OCI-LY7 (cell line): ENCODE results near the gene ITM2B.

ENCODE experiments used
- CTCF ChIP-seq: fragments of 200-600 bp; sonication (generic); conservative IDR thresholded peaks from 2 replicates; pipeline ENCODE4 v1.5.1; 2014; ENCODE audit warnings: mild to moderate bottlenecking, antibody characterized with exemption, low read length, moderate library complexity, mixed read lengths
- EZH2phosphoT487 ChIP-seq: fragments of 200-600 bp; sonication (generic); IDR thresholded peaks from 2 replicates; pipeline ENCODE4 v1.6.1; 2018; ENCODE audit warnings: low read depth, borderline replicate concordance, mild to moderate bottlenecking, mixed run types, antibody characterized with exemption, low read length, moderate library complexity, mixed read lengths

GRCh38 chr13:48260970-48261369 is 28.0 kb downstream of the ITM2B start:
- TF ChIP-seq CTCF (no peak), EZH2phosphoT487 (no peak)
